GM21526 (cell line): ENCODE results near the gene ANKRD29.
"Not testable (repeated sequence)": the region's sequence is repeated elsewhere in the genome, so short reads cannot be mapped to it uniquely, and the experiment has no call there.

Experiments
- ATAC-seq: cut with Tn5 transposase; IDR thresholded peaks from one replicate; pipeline ENCODE4 v1.9.1; 2021; ENCODE audit warnings: moderate library complexity; ENCODE audit not compliant: unreplicated experiment, low FRiP score

The ANKRD29 gene

GRCh38 chr18:23619388-23619881 lies 43.3 kb downstream of the ANKRD29 start:
- no peak for ATAC-seq

- ATAC-seq, result no peak
These were observed 43.8 kb downstream of the ANKRD29 start for GRCh38 chr18:23618862-23619387.

GRCh38 chr18:23617412-23618014 lies 45.2 kb downstream of the ANKRD29 start:
- no peak for ATAC-seq

- ATAC-seq, result no peak
These were observed 46.5 kb downstream of the ANKRD29 start for GRCh38 chr18:23616258-23616657.

- ATAC-seq, result no peak
These were observed 47.8 kb downstream of the ANKRD29 start for GRCh38 chr18:23614891-23615290.

- ATAC-seq, result no peak
These were observed 48.3 kb downstream of the ANKRD29 start for GRCh38 chr18:23614413-23614812.

- not testable (repeated sequence) for ATAC-seq
These were observed 49.6 kb downstream of the ANKRD29 start for GRCh38 chr18:23613091-23613475.

- no peak for ATAC-seq
These were observed 50.1 kb downstream of the ANKRD29 start for GRCh38 chr18:23612434-23613090.

GRCh38 chr18:23609390-23610023 lies 53.2 kb downstream of the ANKRD29 start:
- ATAC-seq, result no peak

- ATAC-seq, result no peak
These were observed 54.5 kb downstream of the ANKRD29 start for GRCh38 chr18:23608211-23608610.

- no peak for ATAC-seq
These were observed 56.8 kb downstream of the ANKRD29 start for GRCh38 chr18:23605941-23606340.

GRCh38 chr18:23599809-23600208 lies 62.9 kb downstream of the ANKRD29 start:
- ATAC-seq, result no peak

GRCh38 chr18:23596183-23596582 lies 66.5 kb downstream of the ANKRD29 start:
- no peak for ATAC-seq

GRCh38 chr18:23595591-23595990 lies 67.1 kb downstream of the ANKRD29 start:
- ATAC-seq, result no peak

- ATAC-seq, result no peak
These were observed 69.0 kb downstream of the ANKRD29 start for GRCh38 chr18:23593720-23594119.

GRCh38 chr18:23592911-23593310 lies 69.8 kb downstream of the ANKRD29 start:
- no peak for ATAC-seq

GRCh38 chr18:23591011-23591410 lies 71.7 kb downstream of the ANKRD29 start:
- no peak for ATAC-seq

GRCh38 chr18:23588836-23589560 lies 73.7 kb downstream of the ANKRD29 start:
- no peak for ATAC-seq

GRCh38 chr18:23587220-23587642 lies 75.5 kb downstream of the ANKRD29 start:
- no peak for ATAC-seq

- peak; percentile 91 for ATAC-seq
These were observed 76.2 kb downstream of the ANKRD29 start, which contains the start of gene NPC1 for GRCh38 chr18:23586249-23587196. NPC1 (minus strand) TSS chr18:23586506; CDS start chr18:23586343, 163 bp downstream.
